Tibial artery (tissue), 4 donors: Measurements from ENCODE around the gene TRAF3.

ENCODE experiments used
- DNase-seq, 2 donors: peaks; one replicate each; pipeline ENCODE4 v3.0.0-alpha.2; 2019
- H3K27ac ChIP-seq, 2 donors: fragments of 200-600 bp; sonication (generic) in 1 of 2; 1 replicate in 1 of 2; 2 replicates in 1 of 2; pipeline ENCODE4 v1.5.1; 2018 to 2019; ENCODE audit warnings: mild to moderate bottlenecking in 1 of 2
- H3K27me3 ChIP-seq, 2 donors: fragments of 200-600 bp; sonication (generic) in 1 of 2; one replicate each; pipeline versions ENCODE4 v1.5.1 to v1.6.0; 2016 to 2019
- H3K36me3 ChIP-seq, 3 donors: fragments of 200-600 bp; sonication (generic) in 2 of 3; one replicate each; pipeline ENCODE4 v1.5.1; 2016 to 2019; ENCODE audit warnings: mild to moderate bottlenecking in 2 of 3
- H3K4me1 ChIP-seq, 4 donors: fragments of 200-600 bp; sonication (generic) in 2 of 4; 1 replicate in 3 of 4; 2 replicates in 1 of 4; pipeline ENCODE4 v1.5.1; 2016 to 2019
- H3K4me3 ChIP-seq, 2 donors: fragments of 200-600 bp; sonication (generic) in 1 of 2; 1 replicate in 1 of 2; 2 replicates in 1 of 2; pipeline ENCODE4 v1.5.1; 2018 to 2019; ENCODE audit warnings: mild to moderate bottlenecking in 2 of 2
- H3K9me3 ChIP-seq, 3 donors: fragments of 200-600 bp; sonication (generic) in 1 of 3; one replicate each; pipeline ENCODE4 v1.5.1; 2016 to 2019
- intact Hi-C: fragments of 100-400 bp; cut with DNase I; formaldehyde crosslinking; loops from one replicate; pipeline ENCODE4 v1.15.0; 2023; ENCODE audit warnings: low total_unique reads
- TF ChIP-seq, protein P1 (sequence below), 2 experiments: fragments of 200-600 bp in 1 of 2; fragments of 450-650 bp in 1 of 2; IDR thresholded peaks; one replicate each; pipeline ENCODE4 v1.5.1; 2017 to 2019; ENCODE audit warnings: antibody characterized with exemption in 2 of 2, mild to moderate bottlenecking in 1 of 2, moderate library complexity in 1 of 2

Gene TRAF3

DNA sequence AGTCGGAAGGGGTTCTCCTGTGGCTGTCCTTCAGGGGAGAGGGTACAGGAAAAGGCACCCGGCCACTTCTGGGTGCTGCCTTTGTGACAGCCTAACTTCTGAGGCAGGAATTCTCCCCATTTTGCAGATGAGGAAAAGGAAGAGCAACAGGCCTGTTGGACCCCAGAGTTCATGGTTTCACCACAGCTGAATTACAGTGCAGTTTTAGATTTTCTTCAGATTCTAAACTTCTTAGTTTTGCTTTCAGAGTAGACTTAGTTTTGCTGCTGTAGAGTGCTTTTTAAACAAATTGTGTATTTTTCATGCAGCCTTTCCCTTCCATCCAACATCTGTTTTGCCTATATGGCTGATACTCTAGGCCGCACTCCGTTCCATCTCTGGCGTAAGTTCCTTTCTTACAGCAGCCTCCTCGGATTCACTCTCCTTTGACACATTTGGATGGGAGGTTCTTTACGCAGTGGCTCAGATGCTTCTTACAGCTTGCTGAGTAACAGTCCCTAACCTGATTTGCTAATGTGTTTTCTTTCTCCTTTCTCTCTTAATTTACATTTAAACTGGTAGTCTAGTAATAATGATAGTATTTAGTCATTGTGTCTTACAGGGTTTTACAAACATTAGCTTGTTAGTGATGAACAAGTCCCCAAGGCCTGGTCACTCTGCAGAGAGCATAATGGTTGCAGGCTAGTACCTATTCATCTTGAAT is 7.8 kb downstream of the TRAF3 start:
- DNase-seq = no peak
- intact Hi-C loops = no loop called here
- Histone ChIP-seq H3K36me3 (no peaks in the 10 kb centered on the region), H3K4me1 (no peaks in the 10 kb centered on the region), H3K27ac (no peak overlapping the region), H3K4me3 (no peak overlapping the region), H3K9me3 (no peaks in the 10 kb centered on the region), H3K27me3 (no peaks in the 10 kb centered on the region)
- TF ChIP-seq, protein P1, sequence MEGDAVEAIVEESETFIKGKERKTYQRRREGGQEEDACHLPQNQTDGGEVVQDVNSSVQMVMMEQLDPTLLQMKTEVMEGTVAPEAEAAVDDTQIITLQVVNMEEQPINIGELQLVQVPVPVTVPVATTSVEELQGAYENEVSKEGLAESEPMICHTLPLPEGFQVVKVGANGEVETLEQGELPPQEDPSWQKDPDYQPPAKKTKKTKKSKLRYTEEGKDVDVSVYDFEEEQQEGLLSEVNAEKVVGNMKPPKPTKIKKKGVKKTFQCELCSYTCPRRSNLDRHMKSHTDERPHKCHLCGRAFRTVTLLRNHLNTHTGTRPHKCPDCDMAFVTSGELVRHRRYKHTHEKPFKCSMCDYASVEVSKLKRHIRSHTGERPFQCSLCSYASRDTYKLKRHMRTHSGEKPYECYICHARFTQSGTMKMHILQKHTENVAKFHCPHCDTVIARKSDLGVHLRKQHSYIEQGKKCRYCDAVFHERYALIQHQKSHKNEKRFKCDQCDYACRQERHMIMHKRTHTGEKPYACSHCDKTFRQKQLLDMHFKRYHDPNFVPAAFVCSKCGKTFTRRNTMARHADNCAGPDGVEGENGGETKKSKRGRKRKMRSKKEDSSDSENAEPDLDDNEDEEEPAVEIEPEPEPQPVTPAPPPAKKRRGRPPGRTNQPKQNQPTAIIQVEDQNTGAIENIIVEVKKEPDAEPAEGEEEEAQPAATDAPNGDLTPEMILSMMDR (IDR thresholded peaks at IDR 0.05) = no peak

- H3K27me3 ChIP-seq = no peaks in the 10 kb centered on the region
- no peaks in the 10 kb centered on the region for H3K4me1 ChIP-seq
- no peaks in the 10 kb centered on the region for H3K9me3 ChIP-seq
- H3K36me3 ChIP-seq = no peaks in the 10 kb centered on the region
- H3K4me3 ChIP-seq = no peak overlapping the region
- TF ChIP-seq, protein P1 (IDR thresholded peaks at IDR 0.05) = no peak
- intact Hi-C loops = no loop called here
- H3K27ac ChIP-seq = no peak overlapping the region
- DNase-seq = no peak
Measured at GRCh38 chr14:102785595-102785963, 8.3 kb downstream of the TRAF3 start.

- H3K36me3 ChIP-seq = no peaks in the 10 kb centered on the region
- TF ChIP-seq, protein P1 (IDR thresholded peaks at IDR 0.05) = no peak
- H3K27me3 ChIP-seq = no peaks in the 10 kb centered on the region
- intact Hi-C loops = no loop called here
- H3K27ac ChIP-seq = no peak overlapping the region
- H3K9me3 ChIP-seq = no peaks in the 10 kb centered on the region
- H3K4me3 ChIP-seq = no peak overlapping the region
- H3K4me1 ChIP-seq = no peaks in the 10 kb centered on the region
- no peak for DNase-seq
Measured at GRCh38 chr14:102786768-102787167, 9.5 kb downstream of the TRAF3 start.

- DNase-seq = no peak
- intact Hi-C loops = no loop called here
- TF ChIP-seq, protein P1 (IDR thresholded peaks at IDR 0.05) = no peak
Measured at GRCh38 chr14:102789349-102789748, 12.1 kb downstream of the TRAF3 start.

DNA sequence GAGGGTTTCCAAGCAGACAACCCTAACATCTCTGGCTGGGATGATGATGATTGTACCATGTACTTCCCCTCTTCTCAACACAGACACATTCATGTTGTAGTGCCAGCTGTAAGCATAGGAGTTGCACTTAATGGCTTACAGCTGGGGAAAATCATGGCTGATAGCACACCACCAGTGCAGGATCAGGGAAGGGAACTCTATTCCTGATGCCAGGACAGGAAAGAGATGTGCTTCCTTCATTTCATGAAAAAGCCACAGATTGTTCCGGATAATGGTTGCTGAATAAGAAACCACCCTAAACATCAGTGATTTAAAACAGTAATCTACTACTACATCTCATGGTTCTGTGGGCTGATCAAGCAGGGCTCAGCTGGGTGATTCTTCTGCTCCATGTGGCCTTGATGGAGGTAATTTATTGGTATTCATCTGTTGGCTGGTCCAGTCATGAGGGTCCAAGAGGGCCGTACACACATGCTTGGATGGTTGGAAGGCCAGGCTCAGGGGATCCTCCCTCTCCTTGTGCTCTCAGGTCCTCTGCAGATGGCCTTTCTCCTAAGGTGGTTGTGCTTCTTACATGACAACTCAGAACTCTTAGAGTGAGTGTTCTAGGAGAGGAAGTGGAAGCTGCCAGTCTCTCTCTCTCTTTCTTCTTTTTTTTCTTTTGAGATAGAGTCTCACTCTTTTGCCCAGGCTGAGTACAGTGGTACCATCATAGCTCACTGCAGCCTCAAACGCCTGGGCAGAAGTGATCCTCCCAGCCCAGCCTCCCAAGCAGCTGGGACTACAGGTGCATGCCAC is 16.5 kb downstream of the TRAF3 start:
- Histone ChIP-seq H3K4me1 (peaks cover 0 to 7% (median 0%) of the 10 kb centered on the region in 4 donors), H3K4me3 (no peak overlapping the region), H3K27ac (no peak overlapping the region), H3K9me3 (no peaks in the 10 kb centered on the region), H3K27me3 (no peaks in the 10 kb centered on the region), H3K36me3 (no peaks in the 10 kb centered on the region)
- TF ChIP-seq, protein P1 (IDR thresholded peaks at IDR 0.05) = no peak
- DNase-seq = no peak
- intact Hi-C loops = no loop called here

More at GRCh38 chr14:102789349-102789748, 12.1 kb downstream of the TRAF3 start:
- Histone ChIP-seq H3K4me3 (no peak overlapping the region), H3K36me3 (no peaks in the 10 kb centered on the region), H3K27ac (no peak overlapping the region), H3K27me3 (no peaks in the 10 kb centered on the region), H3K4me1 (no peaks in the 10 kb centered on the region), H3K9me3 (no peaks in the 10 kb centered on the region)
